ENCODE data around the gene SPATA18.

DNA sequence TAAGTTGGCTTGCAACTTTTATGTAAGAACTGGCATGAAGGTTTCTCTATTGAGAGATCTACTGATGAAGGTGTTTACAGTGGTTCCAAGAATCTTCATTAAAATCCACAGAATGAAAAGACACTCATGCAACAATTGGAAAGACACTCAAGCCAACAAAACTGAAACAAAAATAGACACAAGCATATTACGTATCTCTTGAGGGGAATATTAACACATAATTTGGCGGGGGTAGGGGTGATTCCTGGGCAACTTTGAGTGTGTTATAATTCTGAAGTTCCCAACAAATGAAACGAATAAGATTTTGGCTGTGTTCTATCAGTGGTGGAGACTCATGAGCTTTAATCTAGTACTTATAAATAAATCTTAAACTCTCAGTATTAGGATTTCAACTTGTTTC is 75.1 kb downstream of the SPATA18 start:
- TF ChIP-seq, protein P1, sequence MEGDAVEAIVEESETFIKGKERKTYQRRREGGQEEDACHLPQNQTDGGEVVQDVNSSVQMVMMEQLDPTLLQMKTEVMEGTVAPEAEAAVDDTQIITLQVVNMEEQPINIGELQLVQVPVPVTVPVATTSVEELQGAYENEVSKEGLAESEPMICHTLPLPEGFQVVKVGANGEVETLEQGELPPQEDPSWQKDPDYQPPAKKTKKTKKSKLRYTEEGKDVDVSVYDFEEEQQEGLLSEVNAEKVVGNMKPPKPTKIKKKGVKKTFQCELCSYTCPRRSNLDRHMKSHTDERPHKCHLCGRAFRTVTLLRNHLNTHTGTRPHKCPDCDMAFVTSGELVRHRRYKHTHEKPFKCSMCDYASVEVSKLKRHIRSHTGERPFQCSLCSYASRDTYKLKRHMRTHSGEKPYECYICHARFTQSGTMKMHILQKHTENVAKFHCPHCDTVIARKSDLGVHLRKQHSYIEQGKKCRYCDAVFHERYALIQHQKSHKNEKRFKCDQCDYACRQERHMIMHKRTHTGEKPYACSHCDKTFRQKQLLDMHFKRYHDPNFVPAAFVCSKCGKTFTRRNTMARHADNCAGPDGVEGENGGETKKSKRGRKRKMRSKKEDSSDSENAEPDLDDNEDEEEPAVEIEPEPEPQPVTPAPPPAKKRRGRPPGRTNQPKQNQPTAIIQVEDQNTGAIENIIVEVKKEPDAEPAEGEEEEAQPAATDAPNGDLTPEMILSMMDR (IDR thresholded peaks at IDR 0.05; ENCODE audit: low read depth, low read length) = no peak
- TF ChIP-seq EZH2phosphoT487 (IDR thresholded peaks at IDR 0.05; ENCODE audit: low read depth) = no peak
